C1 segment of cervical spinal cord (tissue), 14 donors: ENCODE data around the gene TCEANC.

ENCODE experiments used
- DNase-seq, 14 donors: peaks; one replicate each; lab custom pipeline; 2025; lab: John Stamatoyannopoulos, UW

The TCEANC gene

DNA sequence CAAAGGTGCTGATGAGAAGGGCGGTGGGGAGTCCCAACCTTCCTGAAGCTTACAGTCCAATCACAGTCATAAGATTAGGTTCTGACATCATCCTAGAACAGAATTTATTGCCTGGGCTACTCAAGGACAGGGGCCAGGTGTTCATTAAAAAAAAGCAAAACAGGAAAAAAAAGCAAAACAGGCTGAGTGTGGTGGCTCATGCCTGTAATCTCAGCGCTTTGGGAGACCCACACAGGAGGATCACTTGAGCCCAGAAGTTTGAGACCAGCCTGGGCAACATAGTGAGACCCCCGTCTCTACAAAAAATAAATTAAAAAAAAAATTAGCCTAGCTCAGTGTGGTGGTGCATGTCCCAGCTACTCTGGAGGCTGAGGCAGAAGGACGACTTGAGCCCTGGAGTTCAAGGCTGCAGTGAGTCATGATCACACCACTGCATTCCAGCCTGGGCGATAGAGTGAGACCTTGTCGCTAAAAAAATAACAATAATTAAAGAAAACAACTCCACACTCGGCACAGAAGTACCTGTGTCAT, 39.0 kb downstream of the TCEANC start:
- DNase-seq: no peak

- DNase-seq: no peak
Observed at GRCh38 chrX:13692771-13693231, 39.9 kb downstream of the TCEANC start.

DNA sequence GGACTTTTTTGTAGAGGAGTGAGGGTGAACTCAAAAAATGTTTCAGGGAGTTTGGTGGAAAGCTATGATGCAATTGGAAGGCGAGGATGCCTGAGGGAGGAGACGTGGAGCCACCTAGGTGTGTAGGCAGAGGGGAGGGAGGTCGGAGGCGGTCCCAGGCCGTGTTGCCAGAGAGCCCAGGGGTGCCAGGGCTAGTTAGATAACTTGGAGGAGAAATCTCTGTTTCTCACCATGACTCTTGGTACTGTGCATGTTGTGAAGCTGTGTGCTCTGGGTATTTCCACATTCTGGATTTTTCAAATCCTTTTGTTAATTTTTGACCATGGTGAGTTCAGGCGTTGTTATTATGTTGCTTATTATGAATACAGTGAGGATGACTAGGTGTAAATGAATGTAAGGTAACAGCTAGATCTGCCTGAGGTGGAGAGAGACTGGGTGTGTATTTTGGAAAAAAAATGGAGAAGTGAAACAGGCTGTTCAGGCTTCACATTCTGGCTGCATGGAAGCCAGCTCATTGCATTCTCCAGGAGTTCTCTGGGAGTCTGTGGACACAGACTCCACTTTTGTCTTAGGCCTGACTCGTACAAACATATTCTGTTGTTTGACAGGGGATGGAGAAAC, 40.5 kb downstream of the TCEANC start:
- DNase-seq: peak in 1 of 14 donors; percentile 2

DNA sequence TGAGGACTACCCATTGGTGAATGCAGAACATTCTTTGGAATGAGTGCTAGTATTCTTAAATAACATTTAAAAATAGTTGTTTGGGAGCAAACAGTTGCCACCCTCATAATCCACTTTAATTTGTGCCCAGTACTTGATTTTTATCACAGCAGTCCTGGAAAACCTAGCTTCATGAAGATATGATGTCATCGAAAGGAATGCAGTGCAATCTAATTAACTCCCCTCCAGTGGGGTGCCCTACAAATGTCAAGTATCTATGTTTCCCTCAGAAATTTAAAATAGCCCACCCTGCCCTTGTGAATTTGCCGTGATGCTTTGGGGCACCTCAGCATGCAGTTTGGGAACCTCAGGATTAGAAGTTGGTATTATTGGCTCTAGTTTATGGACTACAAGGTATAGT, 41.4 kb downstream of the TCEANC start:
- DNase-seq: no peak

GRCh38 chrX:13694983-13695382, 42.0 kb downstream of the TCEANC start:
- no peak for DNase-seq

DNA sequence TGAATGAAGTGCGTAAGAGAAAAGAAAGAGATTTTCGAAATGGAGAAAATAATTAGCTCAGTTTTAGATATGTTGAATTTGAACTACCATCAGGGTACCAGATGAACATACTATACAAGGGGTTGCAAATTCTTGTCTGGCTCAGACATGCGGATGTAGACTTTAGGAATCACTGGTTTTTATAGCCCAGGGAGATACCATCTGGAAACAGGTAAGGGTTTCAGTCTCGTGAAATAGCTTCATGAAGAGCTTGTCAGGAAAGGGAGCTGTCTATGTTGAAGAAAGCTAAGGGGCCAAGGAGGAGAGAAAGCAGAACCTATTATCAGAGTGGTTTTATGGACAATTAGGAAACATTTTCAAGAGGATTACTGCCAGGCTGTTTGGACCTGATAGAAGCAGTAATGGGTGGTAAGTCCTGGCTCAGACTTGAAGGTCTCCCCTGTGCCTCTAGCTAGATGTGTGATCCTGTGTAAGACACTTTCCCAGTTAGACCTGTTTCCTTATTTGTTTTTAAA, 42.7 kb downstream of the TCEANC start:
- no peak for DNase-seq

DNA sequence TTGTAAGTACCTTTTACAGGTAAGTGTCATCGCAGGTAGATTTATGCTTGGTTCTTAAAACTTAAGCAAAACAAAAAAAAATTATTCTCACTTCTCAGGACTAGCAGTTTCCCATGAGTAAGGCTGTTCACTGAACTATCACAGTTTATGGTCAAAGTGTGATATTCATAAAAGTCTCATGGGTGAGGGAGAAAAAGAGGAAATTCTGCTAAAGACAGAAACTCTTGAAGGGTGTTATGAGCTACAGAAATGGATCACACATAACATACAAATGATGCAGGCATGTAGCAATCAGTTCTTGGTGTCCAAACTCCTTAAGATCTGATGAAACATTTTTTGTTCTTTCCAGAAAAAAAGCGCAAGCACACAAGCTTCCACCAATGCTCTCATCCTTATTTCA, 44.5 kb downstream of the TCEANC start:
- no peak for DNase-seq

DNA sequence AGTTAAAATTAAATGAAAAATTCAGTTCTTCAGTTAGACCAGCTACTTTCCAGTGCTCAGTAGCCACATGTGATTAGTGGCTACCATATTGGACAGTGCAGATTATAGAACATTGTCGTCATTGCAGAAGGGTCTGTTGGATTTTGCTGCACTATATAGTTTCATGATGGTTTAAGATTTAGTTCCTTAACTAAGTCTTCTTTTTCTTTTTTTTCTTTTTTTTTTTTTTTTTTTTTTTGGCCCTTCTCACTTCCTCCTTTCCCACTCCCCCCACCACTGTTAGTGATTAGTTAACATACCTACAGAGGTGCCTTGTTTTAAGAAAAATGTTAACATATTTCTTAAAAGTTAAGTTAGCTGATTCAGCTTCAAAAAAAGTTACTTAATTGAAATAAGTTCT, 45.0 kb downstream of the TCEANC start:
- DNase-seq: no peak

- no peak for DNase-seq
Observed at GRCh38 chrX:13698432-13698831, 45.5 kb downstream of the TCEANC start.

- no peak for DNase-seq
Observed at GRCh38 chrX:13699183-13699826, 46.4 kb downstream of the TCEANC start.

DNA sequence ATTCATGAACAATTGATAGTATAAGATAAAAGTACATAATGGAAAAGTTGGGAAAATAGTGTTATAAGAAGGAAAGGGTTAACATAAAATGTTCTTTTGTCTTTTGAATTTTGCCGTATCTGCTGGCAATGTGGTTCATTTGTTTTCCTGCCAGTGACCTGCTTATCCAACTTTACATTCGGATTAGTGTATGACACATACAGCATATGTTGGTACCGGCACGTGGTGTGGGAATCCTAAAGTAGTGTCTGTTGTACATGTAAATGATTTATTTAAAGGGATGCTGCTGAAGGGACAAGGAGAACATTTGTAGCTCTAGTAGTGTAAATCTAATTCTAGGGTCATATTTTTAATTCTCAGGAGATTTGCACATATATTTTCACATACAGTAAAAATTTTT, 47.4 kb downstream of the TCEANC start:
- DNase-seq: no peak

DNA sequence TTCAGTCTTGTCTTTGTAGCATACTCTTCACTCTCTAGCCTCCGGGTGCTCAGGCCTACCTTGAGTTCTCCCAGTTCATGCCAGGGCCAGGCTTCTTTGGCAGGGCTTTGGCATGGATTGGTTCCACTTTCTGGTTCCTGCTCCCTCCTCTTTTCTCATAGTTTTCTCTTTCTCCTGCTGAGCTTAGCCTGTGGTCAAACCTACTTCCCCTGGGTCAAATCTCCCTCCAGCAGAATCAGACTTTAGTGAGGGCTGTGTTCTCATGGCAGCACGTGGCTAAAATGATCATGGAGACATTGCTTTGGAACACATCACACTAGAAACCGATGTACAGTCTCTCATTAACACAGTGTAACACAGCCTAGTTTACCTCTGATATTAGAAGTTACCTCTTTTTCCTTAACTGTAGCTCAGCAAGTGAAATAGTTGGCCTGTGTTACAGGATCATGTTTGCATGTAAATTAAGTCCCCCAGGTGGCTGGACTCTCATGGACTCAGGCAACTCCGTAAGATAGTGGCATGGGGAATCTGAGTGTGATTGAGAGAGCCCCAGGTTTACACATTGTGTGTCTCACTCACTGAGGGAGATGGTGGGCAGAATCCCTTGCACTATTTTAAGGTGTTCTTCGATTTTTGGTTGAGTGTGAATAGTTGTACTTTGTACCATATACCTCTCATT, 49.3 kb downstream of the TCEANC start:
- DNase-seq: no peak

- no peak for DNase-seq
Observed at GRCh38 chrX:13703135-13703534, 50.2 kb downstream of the TCEANC start.

DNA sequence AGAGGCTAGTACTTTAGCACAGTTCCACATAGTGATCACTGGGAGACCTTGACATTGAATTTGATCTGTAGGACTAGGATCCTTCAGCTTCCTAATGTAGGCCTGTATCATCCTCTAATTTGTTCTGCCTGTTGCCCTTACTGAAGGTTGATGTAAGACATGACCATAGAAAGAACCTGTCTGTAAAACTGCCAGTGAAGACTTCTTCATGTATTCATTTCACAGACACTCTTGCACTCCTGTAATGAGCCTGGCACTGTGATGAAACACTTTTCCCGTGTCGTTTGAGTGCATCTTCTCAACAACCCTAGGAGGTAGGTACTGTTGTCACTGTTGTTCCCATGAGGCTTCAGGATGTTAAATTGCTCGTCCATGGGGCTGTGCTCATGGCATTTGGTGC, 50.6 kb downstream of the TCEANC start:
- no peak for DNase-seq

DNA sequence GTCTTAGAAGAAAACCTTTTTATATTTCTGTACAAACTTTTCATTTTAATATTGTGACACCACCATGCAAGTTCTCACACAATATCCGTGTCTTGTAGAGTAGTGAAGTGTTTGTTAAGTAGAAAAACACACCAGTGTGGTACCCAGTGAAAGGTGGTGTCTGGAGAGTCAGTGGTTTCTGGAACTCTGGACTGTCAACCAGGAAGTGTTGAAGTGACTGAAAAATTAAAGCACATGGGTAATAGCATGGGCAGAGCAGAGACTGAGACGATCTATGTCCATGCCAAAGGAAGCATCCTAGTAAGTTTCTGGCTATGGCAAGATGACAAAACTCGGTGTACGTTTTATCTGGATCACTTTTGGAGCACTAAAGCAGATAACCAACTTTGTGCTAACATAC, 58.2 kb downstream of the TCEANC start:
- DNase-seq: no peak
